HuH-7.5 (cell line): ENCODE data around the gene PRIM2.
"Not testable (repeated sequence)": the region's sequence is repeated elsewhere in the genome, so short reads cannot be mapped to it uniquely, and the experiment has no call there.

Experiments
- DNase-seq: peaks from one replicate; pipeline ENCODE4 v3.0.0; 2011; ENCODE audit warnings: low spot score

Gene PRIM2

GRCh38 chr6:57445790-57446468, 128.5 kb downstream of the PRIM2 start:
- DNase-seq: not testable (repeated sequence)

GRCh38 chr6:57449496-57450066, 132.2 kb downstream of the PRIM2 start:
- DNase-seq: not testable (repeated sequence)

GRCh38 chr6:57459781-57460180, 142.4 kb downstream of the PRIM2 start:
- not testable (repeated sequence) for DNase-seq

- DNase-seq: not testable (repeated sequence)
These were observed 143.6 kb downstream of the PRIM2 start for GRCh38 chr6:57461022-57461421.

GRCh38 chr6:57463809-57464208, 146.4 kb downstream of the PRIM2 start:
- DNase-seq: not testable (repeated sequence)

GRCh38 chr6:57465968-57466367, 148.5 kb downstream of the PRIM2 start:
- not testable (repeated sequence) for DNase-seq

- no peak for DNase-seq
These were observed 151.6 kb downstream of the PRIM2 start for GRCh38 chr6:57469072-57469471.

- not testable (repeated sequence) for DNase-seq
These were observed 152.7 kb downstream of the PRIM2 start for GRCh38 chr6:57470148-57470547.

- not testable (repeated sequence) for DNase-seq
These were observed 154.0 kb downstream of the PRIM2 start for GRCh38 chr6:57471314-57471864.

- DNase-seq: not testable (repeated sequence)
These were observed 155.5 kb downstream of the PRIM2 start for GRCh38 chr6:57472861-57473362.

GRCh38 chr6:57474862-57475475, 157.5 kb downstream of the PRIM2 start:
- not testable (repeated sequence) for DNase-seq

GRCh38 chr6:57475656-57476055, 158.2 kb downstream of the PRIM2 start:
- not testable (repeated sequence) for DNase-seq

GRCh38 chr6:57480194-57480593, 162.8 kb downstream of the PRIM2 start:
- not testable (repeated sequence) for DNase-seq

- not testable (repeated sequence) for DNase-seq
These were observed 163.7 kb downstream of the PRIM2 start for GRCh38 chr6:57481121-57481520.

- not testable (repeated sequence) for DNase-seq
These were observed 165.0 kb downstream of the PRIM2 start for GRCh38 chr6:57482471-57482870.

GRCh38 chr6:57486494-57487081, 169.2 kb downstream of the PRIM2 start:
- DNase-seq: not testable (repeated sequence)

- not testable (repeated sequence) for DNase-seq
These were observed 171.1 kb downstream of the PRIM2 start for GRCh38 chr6:57488551-57488950.

- not testable (repeated sequence) for DNase-seq
These were observed 172.5 kb downstream of the PRIM2 start for GRCh38 chr6:57489887-57490286.

GRCh38 chr6:57491795-57492194, 174.4 kb downstream of the PRIM2 start:
- DNase-seq: not testable (repeated sequence)

- DNase-seq: not testable (repeated sequence)
These were observed 178.8 kb downstream of the PRIM2 start for GRCh38 chr6:57496251-57496650.

GRCh38 chr6:57500368-57501021, 183.1 kb downstream of the PRIM2 start:
- not testable (repeated sequence) for DNase-seq

- not testable (repeated sequence) for DNase-seq
These were observed 185.0 kb downstream of the PRIM2 start for GRCh38 chr6:57502387-57502786.
